Activated CD4-positive, alpha-beta T cell treated with anti-CD3 and anti-CD28 coated beads, Interleukin-2, amount 10 ng/mL, durations not matched to agents 24 days and 14 days (primary cell): ENCODE measurements around the gene ANO1. TPM values are rescaled to one million over a fixed set of nuclear protein-coding genes. Genes with fewer than 3 reads are reported as not detected.

Experiments
- DNase-seq: peaks from one replicate; pipeline ENCODE4 v3.0.0; 2022
- H3K27ac Mint-ChIP-seq: one replicate; pipeline ENCODE4 v1.8.0; 2022; ENCODE audit warnings: mild to moderate bottlenecking, mixed read lengths
- H3K27me3 Mint-ChIP-seq: one replicate; pipeline ENCODE4 v1.8.0; 2022; ENCODE audit warnings: mixed read lengths
- H3K36me3 Mint-ChIP-seq: one replicate; pipeline ENCODE4 v1.8.0; 2022; ENCODE audit warnings: low read depth, mild to moderate bottlenecking, mixed read lengths
- H3K4me1 Mint-ChIP-seq: one replicate; pipeline ENCODE4 v1.8.0; 2021; ENCODE audit warnings: mixed read lengths
- H3K4me3 Mint-ChIP-seq: one replicate; pipeline ENCODE4 v1.8.0; 2022; ENCODE audit warnings: mild to moderate bottlenecking, moderate library complexity, mixed read lengths
- H3K9me3 Mint-ChIP-seq: one replicate; pipeline ENCODE4 v1.8.0; 2021; ENCODE audit warnings: mixed read lengths
- intact Hi-C: fragments of 100-400 bp; cut with micrococcal nuclease; formaldehyde crosslinking; loops from one replicate; pipeline ENCODE4 v1.15.1; 2023
- total RNA-seq: library from RNA; stranded (reverse); gene quantifications from 2 replicates; pipeline ENCODE4 v1.2.3, GENCODE V29; 2022

ANO1 gene
- total RNA-seq, 1 donor from 2014 or later, result not detected

GRCh38 chr11:70229737-70230136, 151.6 kb downstream of the ANO1 start:
- Mint-ChIP-seq H3K27me3 (peaks cover 6% of the 10 kb centered on the region), H3K4me3 (no peak overlapping the region), H3K9me3 (no peaks in the 10 kb centered on the region), H3K36me3 (no peaks in the 10 kb centered on the region), H3K27ac (no peak overlapping the region), H3K4me1 (no peaks in the 10 kb centered on the region)
- no peak for DNase-seq
- intact Hi-C loops, result no loop called here

DNA sequence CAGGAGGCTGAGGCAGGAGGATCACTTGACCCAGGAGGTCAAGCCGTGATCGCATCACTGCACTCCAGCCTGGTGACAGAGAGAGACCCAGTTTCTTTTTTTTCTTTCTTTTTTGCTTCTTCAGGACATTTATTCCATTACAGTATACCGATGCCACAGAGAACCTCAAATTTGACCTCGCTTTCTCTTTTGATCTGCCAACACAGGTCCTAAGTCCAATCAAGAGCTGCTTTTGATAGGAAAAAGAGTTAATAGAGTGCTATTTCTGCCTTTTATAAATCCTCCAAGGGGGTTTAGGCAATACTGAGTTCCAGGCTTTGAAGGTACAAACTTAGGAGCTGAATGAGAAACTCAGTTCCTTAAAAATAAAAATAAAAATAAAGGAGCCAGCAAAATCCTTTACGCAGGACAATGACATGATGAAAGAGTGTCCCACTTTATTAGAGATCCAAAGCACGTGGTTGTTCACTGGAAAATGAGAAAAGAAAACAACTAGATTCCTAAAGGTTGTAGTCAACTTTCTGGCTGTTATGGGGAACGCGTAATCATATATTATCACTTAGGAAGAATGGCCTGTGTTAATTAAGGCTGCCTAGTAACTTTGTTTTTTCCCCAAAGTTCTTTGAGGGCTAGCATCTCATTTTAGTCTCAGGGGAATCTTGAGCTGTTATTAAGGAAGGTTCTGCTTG, 152.2 kb downstream of the ANO1 start:
- Mint-ChIP-seq H3K36me3 (no peaks in the 10 kb centered on the region), H3K27me3 (peaks cover 3% of the 10 kb centered on the region), H3K4me1 (no peaks in the 10 kb centered on the region), H3K27ac (no peak overlapping the region), H3K9me3 (no peaks in the 10 kb centered on the region), H3K4me3 (no peak overlapping the region)
- intact Hi-C loops, result no loop called here
- no peak for DNase-seq

- H3K9me3 Mint-ChIP-seq, result no peaks in the 10 kb centered on the region
- intact Hi-C loops, result no loop called here
- H3K36me3 Mint-ChIP-seq, result no peaks in the 10 kb centered on the region
- H3K4me1 Mint-ChIP-seq, result no peaks in the 10 kb centered on the region
- no peak overlapping the region for H3K4me3 Mint-ChIP-seq
- peaks cover 3% of the 10 kb centered on the region for H3K27me3 Mint-ChIP-seq
- no peak for DNase-seq
- no peak overlapping the region for H3K27ac Mint-ChIP-seq
Observed at GRCh38 chr11:70230840-70231710, 153.0 kb downstream of the ANO1 start.

- Mint-ChIP-seq H3K27me3 (no peaks in the 10 kb centered on the region), H3K36me3 (no peaks in the 10 kb centered on the region), H3K4me3 (no peak overlapping the region), H3K27ac (no peak overlapping the region), H3K9me3 (no peaks in the 10 kb centered on the region), H3K4me1 (no peaks in the 10 kb centered on the region)
- intact Hi-C loops, result no loop called here
- no peak for DNase-seq
Observed at GRCh38 chr11:70233034-70233433, 154.9 kb downstream of the ANO1 start.

DNA sequence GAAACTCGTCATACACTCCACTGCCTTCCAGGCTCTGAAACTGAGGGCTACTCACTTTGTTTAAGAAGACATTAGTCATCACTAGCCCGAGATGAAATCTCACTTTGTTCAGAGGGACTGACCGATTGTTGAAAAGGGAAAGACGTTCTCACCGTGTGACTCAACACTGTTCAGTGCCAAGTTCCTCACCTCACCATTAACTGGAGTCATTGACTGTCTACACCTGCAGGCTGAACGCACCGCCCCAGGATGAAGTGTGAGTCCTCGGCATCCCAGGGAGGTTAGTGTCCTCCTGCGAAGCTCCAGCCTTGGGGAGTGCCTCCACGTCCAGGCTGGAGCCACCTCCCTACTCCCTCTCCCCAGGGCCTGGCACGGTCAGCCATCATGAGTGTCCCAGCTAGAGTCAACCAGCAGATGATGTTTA, 155.4 kb downstream of the ANO1 start:
- DNase-seq, result no peak
- Mint-ChIP-seq H3K36me3 (no peaks in the 10 kb centered on the region), H3K4me1 (no peaks in the 10 kb centered on the region), H3K27ac (no peak overlapping the region), H3K27me3 (no peaks in the 10 kb centered on the region), H3K4me3 (no peak overlapping the region), H3K9me3 (no peaks in the 10 kb centered on the region)
- intact Hi-C loops, result no loop called here

- DNase-seq, result no peak
- no peaks in the 10 kb centered on the region for H3K9me3 Mint-ChIP-seq
- no peak overlapping the region for H3K4me3 Mint-ChIP-seq
- H3K4me1 Mint-ChIP-seq, result no peaks in the 10 kb centered on the region
- H3K27ac Mint-ChIP-seq, result no peak overlapping the region
- H3K36me3 Mint-ChIP-seq, result no peaks in the 10 kb centered on the region
- H3K27me3 Mint-ChIP-seq, result no peaks in the 10 kb centered on the region
- intact Hi-C loops, result no loop called here
Observed at GRCh38 chr11:70233962-70234361, 155.8 kb downstream of the ANO1 start.

Other genes starting within 250 kb of the ANO1 start
- 42.9 and 44.4 TPM in 2 replicates for gene FADD, start 125.0 kb downstream of the ANO1 start, total RNA-seq
- gene PPFIA1, start 192.4 kb downstream of the ANO1 start, total RNA-seq, result 45.0 and 54.2 TPM in 2 replicates